Right kidney (tissue), 1 donor: ENCODE data around the gene PLAAT5.

Source experiments
- DNase-seq: peaks from one replicate; pipeline ENCODE4 v3.0.0-alpha.2; 2016

Gene PLAAT5

GRCh38 chr11:63516109-63516508 lies 25.1 kb upstream of the PLAAT5 start:
- DNase-seq: no peak

DNA sequence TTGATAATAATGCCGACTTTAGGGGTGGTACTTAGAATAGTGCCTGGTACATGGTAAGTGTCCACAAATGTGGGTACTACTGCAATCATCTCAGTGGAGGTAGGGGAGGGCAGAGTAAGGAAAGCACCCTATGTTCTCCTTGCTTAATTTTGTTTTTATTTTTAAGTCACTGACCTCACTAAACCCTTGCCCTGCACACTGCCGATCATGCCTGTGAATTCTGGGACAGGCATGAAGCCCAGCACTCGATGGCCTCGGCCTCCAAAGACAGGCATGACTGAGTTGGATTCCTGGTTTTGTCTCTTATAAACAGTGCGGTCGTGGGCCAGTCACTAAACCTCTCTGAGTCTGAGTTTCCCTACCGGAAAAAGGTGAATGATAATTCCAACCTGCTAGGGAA lies 21.8 kb upstream of the PLAAT5 start:
- DNase-seq: no peak

- DNase-seq: no peak
Measured at GRCh38 chr11:63511048-63511748, 20.2 kb upstream of the PLAAT5 start.

DNA sequence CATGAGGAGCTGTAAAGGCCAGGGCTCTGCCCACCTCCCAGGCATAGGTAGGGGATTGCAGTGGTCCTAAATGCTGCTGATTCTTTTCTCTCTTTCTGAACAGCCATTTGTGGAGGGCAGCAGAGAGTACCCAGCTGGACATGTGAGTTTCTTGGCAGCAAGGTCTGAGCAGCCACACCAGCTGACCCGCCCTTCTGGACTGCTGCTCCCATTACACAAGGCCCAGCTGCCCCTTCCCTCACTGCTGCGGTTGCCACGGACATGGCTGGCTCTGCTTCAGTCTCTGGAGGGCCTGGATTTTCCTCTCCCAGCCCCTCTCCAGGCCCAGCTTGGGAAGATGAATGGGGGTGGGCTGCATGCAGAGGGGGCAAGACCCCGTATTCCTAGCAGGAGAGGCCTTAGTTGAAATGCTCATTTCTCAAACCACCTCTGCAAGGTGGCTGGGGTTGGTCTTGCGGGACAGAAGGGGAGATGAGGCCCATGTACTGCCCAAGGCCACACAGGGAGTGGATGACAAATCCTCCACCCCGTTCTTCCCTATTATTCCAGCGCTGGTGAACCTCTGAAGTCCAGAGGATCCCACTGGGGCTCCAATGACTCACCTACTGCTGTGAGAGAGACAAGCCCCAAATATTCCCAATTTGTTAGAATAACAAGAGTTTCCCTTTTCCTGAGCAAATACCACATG lies 19.5 kb upstream of the PLAAT5 start:
- no peak for DNase-seq

GRCh38 chr11:63508745-63509144 lies 17.8 kb upstream of the PLAAT5 start:
- no peak for DNase-seq

DNA sequence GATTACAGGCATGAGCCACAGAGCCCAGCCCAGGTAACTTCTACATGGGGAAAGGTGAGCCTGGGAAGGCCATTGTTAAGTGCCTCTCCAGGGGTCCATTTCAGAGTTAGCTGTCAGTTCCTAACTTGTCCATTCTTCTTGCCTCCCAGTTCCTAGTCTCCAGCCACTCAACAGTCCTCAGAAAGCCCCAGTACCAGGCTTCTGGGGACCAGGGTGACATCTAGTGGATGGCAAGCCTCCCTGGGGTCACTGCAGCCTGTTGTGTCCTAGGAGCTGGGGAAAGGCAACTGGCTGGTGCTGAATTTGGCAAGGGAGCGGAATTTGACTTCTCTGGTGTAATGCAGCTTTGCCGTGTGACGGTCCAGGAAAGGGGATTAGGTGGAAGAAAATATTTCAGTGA lies 17.0 kb upstream of the PLAAT5 start:
- DNase-seq: no peak

GRCh38 chr11:63507511-63507910 lies 16.5 kb upstream of the PLAAT5 start:
- no peak for DNase-seq

DNA sequence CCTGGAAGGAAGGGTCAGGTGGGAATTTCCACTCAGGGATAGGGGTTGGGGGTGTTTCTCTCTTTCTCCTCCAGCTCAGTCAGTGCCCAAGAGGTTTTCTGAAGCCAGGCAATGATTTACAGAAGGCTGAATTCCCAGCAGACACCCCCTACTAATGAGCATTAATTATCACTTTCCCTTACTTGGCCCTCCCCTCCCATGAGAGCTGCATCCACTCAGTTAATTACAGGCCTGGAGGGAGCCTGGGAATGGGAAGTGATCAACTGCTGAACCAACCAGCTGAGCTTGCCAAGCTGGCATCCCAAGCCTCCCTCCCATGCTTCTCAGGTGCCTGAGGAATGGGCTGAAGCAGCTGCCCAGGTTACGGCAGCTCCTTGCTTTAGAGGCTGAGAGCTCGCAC lies 15.9 kb upstream of the PLAAT5 start:
- DNase-seq: no peak

DNA sequence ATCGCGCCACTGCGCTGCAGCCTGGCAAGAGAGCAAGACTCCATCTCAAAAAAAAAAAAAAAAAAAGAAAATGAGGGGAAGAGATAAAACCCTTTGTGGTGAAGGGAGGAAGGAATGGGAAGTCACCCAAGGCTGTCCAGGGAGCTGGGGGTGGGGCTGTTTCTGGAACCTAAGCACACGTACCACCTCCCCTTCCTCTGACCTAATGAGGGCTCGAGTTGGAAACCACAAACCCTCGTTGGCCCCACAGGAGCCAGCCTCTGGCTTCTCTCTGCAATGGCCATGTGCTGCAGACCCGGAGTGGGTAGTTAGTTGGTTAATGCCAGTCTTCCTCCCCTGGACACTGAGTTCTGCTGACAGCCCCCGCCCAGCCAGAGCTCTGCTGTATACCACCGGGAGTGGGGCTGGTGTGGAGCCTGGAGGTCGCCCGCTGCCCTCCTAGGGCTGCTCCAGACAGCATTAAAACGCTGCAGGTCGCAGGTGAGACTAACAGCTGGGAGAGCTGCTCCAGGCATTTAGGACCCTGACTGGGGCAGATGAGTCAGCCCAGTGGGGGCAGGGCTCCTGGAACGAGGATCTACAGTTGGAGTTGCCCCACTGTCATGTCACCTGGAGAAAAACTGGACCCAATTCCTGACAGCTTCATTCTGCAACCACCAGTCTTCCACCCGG lies 15.0 kb upstream of the PLAAT5 start, which contains the start of gene LGALS12:
LGALS12 (plus strand) TSS at position 228 of the 672 bp plus-strand sequence; CDS start at position 603, 375 bp downstream.
- no peak for DNase-seq

DNA sequence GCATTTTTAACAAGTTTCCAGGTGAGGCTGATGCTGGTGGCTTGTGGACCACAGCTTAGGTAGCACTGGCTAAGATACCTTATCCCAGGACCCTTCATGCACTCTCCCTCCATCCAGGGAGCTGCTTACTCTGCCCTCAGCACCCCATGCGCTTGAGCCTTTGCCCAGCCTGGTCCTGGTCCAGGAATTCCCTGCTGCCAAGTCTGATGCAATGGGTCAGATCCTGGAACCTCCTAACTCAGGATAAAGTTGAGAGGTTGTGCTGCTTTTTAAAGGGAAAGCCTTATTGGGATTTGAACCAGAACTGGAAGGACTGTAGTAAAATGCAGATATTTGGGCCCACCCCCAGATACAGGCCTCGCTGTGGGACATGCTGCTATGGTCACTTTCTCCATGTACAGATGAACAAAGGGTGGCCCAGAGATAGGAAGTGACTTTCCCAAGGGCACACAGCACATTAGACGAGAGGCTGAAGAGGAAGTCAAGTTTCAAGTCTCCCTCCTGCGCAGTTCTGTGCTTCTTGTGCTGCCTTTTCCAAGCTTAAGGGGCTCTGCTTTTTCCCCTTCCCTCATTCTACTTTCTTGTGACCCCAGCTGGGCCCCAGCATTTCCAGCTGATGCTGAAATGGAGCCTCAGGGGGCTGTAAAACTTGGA lies 14.1 kb upstream of the PLAAT5 start:
- no peak for DNase-seq

DNA sequence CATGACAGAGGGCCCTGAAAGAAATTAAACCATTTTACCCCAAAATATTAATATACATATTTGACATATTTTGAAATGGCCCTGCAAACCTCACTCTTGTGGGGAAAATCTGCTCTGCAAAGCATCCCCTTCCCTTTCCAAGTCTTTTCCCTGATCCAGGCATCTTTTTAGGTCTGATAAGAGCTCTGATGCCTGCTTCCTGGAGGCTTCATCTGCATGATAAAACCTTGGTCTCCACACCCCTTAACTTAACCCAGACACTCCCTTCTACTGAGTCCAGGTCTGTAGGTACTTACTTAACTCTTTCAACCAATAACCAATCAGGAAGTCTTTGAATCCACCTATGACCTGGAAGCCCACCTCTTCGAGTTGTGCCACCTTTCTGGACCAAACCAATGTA lies 13.1 kb upstream of the PLAAT5 start:
- DNase-seq: no peak

- no peak for DNase-seq
Measured at GRCh38 chr11:63503492-63503891, 12.5 kb upstream of the PLAAT5 start.

DNA sequence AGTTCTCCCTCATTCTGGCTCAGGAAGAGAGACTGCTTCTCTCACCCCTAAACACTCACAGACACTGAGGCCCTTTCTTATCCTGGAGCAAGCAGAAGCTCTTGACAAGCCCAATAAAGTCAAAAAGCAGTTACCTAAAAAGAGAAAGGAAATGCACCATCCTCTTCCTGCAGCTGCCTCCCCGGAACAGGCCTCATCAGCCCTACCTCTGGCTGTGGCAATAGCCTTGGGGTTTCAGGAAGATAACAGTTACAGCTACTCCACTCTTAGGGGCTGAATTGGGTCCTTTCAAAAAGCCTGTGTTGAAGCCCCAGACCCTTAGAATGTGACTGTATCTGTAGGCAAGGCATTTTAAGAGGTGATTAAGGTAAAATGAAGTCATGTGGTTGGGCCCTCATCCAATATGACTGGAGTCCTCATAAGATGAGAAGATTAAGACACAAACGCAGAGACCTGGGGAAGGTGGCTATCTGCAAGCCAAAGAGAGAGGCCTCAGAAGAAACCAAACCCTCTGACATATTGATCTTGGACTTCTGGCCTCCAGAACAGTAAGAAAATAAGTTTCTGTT lies 11.4 kb upstream of the PLAAT5 start:
- DNase-seq: no peak

DNA sequence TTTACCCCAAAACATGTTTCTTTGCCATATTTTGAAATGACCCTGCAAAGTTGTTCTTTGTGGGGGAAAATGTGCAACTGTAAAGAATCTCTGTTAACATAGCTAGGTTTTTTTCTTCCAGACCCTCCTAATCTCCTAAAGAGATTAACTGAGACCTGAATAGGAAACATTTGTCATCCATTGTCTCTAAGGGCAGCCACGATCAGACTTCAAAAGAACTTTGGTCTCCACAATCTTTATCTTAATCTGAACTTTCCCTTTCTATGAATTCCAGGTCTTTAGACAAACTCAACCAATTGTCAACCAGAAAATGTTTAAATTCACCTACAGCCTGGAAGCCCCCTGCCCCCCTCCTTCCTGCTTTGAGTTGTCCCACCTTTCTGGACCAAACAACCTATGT lies 10.3 kb upstream of the PLAAT5 start:
- DNase-seq: no peak

DNA sequence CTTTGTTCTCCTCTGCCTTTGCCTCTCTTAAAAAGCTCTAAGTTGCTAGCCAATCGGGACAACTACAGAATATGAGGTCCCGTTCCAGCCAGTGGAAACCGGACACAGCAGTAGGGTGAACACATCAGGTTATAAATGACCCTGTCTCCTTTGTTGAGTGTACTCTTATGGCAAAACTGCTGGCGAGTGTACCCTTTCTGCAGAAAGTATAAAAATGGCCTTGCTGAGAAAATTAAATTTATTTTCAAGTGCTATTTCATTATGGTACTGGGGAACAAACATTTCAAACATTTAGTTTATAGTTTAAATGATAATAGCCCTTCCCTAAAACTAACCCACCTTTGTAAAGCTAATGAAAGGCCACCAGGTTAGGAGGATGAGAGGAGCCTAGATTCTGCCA lies 8.9 kb upstream of the PLAAT5 start:
- DNase-seq: no peak

DNA sequence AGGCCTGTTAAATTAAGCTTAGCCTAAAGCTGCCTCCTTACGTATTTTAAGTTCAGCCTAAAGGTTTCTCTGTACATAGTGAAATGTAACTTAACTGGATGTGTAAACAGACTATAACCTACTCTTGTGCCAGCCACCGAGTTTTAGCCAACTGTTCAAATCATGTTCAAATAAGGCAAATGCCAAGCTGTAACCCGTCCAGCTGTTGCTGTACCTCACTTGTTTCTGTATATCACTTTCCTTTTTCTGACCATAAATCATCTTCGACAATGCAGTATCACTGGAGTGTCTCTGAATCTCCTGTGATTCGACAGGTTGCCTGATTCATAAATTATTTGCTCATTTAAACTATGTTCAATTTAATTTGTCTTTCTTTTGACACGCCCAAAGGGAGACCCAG lies 4.0 kb upstream of the PLAAT5 start:
- DNase-seq: no peak

DNA sequence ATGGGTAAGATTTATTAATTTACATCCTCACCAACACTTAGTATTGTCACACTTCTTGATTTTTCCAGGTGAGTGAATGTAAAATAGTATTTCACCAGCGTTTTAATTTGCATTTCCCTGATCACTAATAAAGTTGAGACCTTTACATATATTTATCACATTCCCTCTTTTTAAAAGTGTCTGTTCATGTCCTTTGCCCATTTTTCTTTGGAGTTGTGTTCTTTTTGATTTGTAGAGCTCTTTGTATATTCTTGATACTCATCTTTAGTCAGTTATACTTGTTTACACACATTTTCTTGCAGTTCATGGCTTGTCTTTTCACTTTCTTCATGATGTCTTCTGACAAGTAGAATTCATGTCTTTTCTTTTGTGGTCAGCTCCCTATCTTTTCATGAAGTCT lies 2.2 kb upstream of the PLAAT5 start:
- DNase-seq: no peak

- no peak for DNase-seq
Measured at GRCh38 chr11:63492441-63492840, 1.5 kb upstream of the PLAAT5 start.

GRCh38 chr11:63491636-63492372 lies 837 bp upstream of the PLAAT5 start:
- DNase-seq: no peak

- no peak for DNase-seq
Measured at GRCh38 chr11:63491240-63491587, 247 bp upstream of the PLAAT5 start.

DNA sequence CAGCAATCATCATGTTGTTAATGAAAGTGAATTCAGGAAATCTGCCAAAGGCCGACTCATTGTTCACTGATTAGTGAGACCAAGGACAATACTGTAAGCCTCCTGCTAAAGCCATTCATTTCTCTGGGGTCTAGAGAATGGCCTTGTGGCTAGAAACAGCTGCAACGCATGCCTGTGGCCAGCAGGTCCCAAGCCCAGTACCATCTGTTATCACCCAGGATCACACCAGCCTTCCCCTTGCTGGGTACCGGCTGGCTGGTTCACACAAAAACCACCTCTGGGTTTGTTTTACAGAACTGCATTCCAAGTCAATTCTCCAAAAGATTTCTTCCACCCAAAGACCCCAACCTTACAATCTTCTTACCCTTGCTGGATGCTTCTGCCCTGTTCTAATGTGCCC lies 1.1 kb downstream of the PLAAT5 start:
- no peak for DNase-seq

DNA sequence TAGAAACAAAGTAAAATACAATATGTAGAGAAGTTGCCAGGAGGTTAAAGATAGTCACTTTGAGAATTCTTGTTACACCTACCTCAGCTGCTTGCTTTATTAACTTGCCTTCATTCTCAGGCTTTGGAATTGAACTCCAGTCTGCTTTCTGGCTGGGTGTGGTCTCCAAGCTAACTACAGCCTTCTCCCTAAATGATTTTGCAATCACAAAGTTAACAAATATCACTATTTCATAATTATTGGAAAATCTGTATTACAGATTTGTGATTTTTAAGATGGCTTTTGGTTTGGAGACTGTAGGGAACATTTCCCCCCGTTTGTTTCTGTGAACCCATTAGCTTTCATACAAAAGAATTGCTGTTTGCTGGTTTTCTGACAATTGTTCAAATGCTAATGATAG lies 2.2 kb downstream of the PLAAT5 start:
- no peak for DNase-seq
